NB4 (cell line): ENCODE data around the gene DMTF1.
"Not testable (repeated sequence)": the region's sequence is repeated elsewhere in the genome, so short reads cannot be mapped to it uniquely, and the experiment has no call there.

Experiments used
- MYC ChIP-seq: IDR thresholded peaks from 2 replicates; pipeline ENCODE4 v1.6.1; 2011; ENCODE audit warnings: low read depth, low read length
- POLR2A ChIP-seq: IDR thresholded peaks from 2 replicates; pipeline ENCODE4 v1.6.1; 2011; ENCODE audit warnings: mild to moderate bottlenecking; ENCODE audit not compliant: insufficient read length; ENCODE audit errors: extremely low read depth
- TF ChIP-seq, protein P1 (sequence below): IDR thresholded peaks from one replicate; pipeline ENCODE4 v1.5.1; 2012; ENCODE audit warnings: low read depth, low read length
- TF ChIP-seq, protein P2 (sequence below): IDR thresholded peaks from 2 replicates; pipeline ENCODE4 v1.6.1; 2011; ENCODE audit warnings: low read depth, low read length

DNA sequence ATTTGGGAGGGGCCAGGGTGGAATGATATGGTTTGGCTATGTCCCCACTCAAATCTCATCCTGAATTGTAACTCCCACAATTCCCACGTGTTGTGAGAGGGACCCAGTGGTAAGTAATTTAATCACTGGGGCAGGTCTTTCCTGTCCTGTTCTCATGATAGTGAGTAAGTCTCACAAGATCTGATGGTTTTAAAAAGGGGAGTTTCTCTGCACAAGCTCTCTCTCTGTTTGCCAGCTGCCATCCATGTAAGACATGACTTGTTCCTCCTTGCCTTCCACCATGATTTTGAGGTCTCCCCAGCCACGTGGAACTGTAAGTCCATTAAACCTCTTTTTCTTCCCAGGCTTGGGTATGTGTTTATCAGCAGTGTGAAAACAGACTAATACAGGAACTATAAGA, 36.5 kb upstream of the DMTF1 start:
- TF ChIP-seq, protein P1, sequence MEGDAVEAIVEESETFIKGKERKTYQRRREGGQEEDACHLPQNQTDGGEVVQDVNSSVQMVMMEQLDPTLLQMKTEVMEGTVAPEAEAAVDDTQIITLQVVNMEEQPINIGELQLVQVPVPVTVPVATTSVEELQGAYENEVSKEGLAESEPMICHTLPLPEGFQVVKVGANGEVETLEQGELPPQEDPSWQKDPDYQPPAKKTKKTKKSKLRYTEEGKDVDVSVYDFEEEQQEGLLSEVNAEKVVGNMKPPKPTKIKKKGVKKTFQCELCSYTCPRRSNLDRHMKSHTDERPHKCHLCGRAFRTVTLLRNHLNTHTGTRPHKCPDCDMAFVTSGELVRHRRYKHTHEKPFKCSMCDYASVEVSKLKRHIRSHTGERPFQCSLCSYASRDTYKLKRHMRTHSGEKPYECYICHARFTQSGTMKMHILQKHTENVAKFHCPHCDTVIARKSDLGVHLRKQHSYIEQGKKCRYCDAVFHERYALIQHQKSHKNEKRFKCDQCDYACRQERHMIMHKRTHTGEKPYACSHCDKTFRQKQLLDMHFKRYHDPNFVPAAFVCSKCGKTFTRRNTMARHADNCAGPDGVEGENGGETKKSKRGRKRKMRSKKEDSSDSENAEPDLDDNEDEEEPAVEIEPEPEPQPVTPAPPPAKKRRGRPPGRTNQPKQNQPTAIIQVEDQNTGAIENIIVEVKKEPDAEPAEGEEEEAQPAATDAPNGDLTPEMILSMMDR = not testable (repeated sequence)
- TF ChIP-seq POLR2A, MYC: not testable (repeated sequence)
- TF ChIP-seq, protein P2, sequence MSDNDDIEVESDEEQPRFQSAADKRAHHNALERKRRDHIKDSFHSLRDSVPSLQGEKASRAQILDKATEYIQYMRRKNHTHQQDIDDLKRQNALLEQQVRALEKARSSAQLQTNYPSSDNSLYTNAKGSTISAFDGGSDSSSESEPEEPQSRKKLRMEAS = not testable (repeated sequence)
